ENCODE results near the gene PPOX. TPM values are rescaled to one million over a fixed set of nuclear protein-coding genes. Genes with fewer than 3 reads are reported as not detected.

Gene PPOX
- 26.1 TPM for total RNA-seq

GRCh38 chr1:161165742-161166668, at the start of gene PPOX:
Gene PPOX (plus strand): TSS chr1:161166426. CDS start chr1:161166848, 422 bp downstream.

GRCh38 chr1:161117759-161118581, 48.3 kb upstream of the PPOX start, which contains the start of the genes NIT1 and PFDN2:
Gene NIT1 (plus strand): TSS chr1:161118105. CDS start chr1:161118177, 72 bp downstream.
Gene PFDN2 (minus strand): TSS chr1:161118037. CDS start chr1:161118026, 11 bp downstream.

DNA sequence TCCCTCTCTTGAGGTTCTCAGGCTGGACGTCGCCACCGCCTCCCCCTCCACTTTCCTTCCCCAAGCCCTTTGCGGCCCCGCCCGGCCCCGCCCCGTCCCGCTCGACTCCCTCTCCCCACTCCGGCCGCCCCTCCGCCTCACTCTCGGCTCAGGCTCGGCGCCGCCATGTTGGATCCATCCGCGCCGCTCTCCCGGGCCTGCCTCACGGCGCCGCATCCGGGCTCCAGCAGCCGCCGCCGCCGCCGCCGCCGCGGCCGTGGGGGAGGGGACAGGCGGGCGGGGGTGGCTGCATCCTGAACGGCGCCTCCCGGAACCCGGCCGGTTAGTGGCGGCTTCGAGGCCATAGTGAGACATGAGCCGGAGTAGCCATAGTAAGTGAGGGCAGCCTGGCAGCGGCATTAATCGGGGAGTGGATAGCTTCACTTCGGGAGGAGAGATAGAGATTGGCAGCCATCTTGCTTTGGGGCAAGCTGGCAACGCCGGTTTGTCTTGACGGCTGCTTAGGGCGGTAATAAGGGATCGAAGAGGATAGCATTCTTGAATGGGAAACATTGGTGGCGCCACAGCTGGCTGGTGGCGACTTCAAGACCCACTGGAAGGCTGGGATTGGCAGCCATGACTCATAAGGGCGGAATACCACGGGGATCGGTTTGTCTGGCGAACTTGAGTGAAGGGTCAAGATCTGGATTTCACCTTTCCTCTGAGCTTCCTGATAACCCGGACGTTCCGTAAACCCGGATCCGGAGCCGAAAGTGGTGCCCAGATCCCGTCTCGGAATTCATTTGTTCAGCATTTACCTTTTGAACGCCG, 33.6 kb upstream of the PPOX start, which contains the start of gene DEDD:
Gene DEDD (minus strand): TSS at position 258 of the 810 bp plus-strand sequence. CDS start 8,205 bp downstream, outside the sequence.

GRCh38 chr1:161153682-161154337, 12.4 kb upstream of the PPOX start, which contains the start of gene UFC1:
Gene UFC1 (plus strand): TSS chr1:161153978. CDS start chr1:161153998, 20 bp downstream.

DNA sequence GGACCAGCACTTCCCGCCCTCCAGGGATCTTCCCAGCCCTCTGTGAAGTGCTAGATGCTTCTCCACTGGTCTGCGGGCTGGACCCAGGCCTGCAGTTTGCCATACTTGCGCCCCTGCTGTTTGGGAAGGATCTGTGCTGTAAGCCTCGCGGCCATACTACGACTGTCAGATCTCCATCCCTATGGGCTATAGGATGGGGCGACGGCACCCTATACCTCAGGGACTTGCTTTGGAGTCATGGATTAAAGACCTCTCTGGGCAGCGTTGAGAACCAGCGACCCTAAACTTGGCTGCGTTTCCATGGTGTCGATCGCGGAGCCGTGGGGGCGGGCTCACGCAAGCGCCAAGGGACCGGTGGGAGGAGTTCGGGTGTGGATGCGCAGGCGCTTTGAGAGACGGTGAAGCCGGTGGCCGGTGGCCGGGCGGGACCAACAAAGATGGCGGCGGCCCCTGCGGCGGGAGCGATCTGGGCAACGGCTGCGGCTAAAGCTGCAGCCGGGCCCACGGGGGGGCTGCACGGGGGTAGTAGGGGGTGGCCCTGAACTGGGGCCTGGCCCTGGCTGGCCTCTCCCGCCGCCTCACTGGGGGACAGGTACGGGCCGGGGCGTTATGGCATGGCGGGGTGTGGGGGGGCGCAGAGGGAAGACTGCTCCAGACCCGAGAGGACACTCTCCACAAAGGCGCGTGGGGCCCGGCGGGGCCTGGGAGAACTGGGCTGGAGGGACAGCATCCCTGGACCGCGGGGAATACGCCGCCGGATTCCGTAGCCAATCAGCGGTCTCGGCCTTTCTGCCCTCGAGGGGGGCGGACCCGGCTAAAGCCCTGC, 6.9 kb upstream of the PPOX start, which contains the start of gene USP21:
Gene USP21 (plus strand): TSS at position 414 of the 826 bp plus-strand sequence. CDS start 1,141 bp downstream, outside the sequence.

DNA sequence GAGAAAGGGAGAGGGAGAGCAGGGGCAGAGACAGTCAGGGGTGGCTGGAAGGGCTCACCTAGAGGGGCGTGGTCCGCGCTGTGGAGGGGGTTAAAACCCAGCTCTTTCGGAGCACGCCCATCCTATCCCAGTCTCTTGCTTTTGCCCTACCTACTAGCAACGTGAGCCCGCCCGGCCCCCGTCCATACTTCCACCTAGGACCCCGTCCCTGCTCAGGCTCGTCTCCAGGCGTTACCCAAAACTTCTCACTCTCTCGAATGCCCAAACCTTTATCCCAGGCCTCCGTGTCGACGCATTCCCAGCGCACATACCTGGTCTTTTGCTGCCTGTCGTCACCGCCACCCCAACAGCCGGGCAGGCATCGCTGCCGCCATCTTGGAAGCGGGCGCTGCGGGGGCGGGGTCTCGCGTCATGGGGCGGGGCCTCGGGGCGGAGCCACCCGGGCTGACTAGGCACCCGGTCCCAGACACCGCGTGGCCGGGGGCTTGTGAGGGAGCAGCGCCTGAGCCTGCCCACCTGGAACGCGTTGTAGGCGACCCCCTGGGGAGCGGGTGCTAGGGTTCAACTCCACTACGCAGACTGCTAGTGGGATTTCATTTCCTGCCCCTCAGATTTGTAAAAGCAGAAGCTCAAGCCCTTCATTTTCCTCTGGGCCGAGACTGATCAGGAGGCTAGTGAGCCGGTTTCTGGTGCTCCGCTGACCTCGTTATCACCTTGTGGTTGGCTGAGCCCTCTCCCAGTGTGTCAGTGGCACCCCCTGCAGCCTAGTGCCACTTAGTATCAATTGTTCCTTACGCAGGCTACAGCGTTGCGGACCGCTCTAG, 11.1 kb downstream of the PPOX start, which contains the start of gene B4GALT3:
Gene B4GALT3 (minus strand): TSS at position 396 of the 824 bp plus-strand sequence. CDS start 1,447 bp downstream, outside the sequence.

DNA sequence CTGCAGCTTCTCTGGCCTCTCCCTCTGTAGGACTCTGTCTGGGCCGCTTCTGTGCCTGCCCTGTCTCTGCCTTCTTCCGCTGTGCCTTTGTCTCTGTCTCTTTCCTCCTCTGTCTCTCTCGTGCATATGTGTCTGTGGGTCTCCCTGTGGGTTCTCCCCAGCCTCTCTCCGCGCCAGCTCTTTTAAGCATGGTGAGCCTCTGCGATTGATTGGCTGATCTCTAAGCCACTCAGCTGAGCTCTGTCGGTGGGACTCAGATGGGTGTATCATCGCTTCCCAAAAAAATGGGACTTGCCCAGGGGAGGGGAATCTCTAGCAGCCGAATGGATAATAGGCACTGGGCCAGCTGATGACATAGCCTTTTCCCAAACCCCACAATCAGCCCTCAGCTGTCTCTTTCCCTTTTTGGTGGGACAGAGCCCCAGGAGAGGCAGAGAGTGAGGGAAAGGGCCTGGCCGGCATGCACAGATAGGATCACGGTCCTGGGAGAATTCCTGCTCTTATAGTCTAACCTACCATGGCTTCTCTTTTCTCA, 32.7 kb downstream of the PPOX start, which contains the start of gene ADAMTS4:
Gene ADAMTS4 (minus strand): TSS at position 158 of the 535 bp plus-strand sequence. CDS start 427 bp downstream, outside the sequence.

DNA sequence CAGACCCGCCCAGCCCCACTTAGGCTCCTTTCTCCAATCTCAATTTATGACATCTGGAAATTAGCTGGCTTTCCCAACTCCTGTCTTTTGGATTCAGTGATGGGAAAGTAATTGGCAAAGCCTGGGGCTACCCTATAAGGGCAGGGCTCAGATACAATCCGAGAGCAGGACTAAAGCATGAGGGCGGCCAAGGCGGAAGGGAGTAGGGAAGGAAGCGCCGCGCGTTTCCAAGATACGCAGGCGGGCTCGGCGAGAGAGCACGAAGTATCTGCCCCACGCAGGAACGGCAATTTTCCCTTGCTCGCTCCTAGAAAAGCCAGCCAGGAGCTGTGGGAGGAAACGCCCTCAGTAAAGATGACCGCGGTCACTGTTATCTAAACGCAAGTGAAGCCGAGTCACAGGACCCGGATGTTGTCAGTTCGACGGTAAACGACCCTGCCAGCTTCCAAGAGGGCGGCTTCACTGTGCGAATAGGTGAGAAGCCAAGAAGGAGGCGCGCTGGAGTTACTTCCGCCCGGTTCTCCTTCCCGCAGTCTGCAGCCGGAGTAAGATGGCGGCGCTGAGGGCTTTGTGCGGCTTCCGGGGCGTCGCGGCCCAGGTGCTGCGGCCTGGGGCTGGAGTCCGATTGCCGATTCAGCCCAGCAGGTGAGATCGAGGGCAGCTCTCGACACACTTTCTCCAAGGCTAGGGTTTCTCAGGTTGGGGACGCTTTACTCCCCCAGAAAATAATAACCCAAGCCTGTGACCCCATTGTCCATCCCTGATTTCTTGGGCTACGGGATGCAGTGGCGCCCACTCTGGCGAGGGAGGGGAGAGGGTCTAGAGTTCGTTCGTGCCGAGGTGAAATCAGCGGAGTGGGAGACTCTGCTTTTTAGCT, 35.8 kb downstream of the PPOX start, which contains the start of gene NDUFS2:
Gene NDUFS2 (plus strand): TSS at position 532 of the 877 bp plus-strand sequence. CDS start 19 bp downstream, at position 551.

DNA sequence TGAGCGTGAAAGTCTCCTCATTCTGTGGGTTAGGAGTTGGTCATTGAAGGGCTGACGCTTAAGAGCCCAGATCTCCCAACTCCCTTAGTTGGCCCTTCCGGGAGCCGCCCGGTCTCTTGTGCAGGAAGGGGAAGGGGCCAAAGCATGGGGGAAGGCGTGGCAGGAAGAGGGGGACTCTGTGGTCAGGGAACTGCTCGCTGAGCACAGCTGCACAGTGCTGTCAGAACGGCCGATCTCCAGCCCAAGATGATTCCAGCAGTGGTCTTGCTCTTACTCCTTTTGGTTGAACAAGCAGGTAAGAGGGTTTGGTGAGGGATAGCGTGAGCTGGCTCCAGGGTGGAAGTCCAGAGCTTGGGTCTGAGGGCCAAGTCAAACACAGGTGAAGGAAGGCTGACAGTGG, 48.9 kb downstream of the PPOX start, which contains the start of gene FCER1G:
Gene FCER1G (plus strand): TSS at position 220 of the 400 bp plus-strand sequence. CDS start 27 bp downstream, at position 247.

Small RNA genes within 50 kb of the gene (small RNA-seq; reads per million reads assigned to genes)
- not detected for gene RF01225 (ENCODE audit: low replicate concordance)

Other genes with a start within 250 kb of the PPOX start
- not detected for gene ITLN2, start 211.6 kb upstream of the PPOX start, total RNA-seq
- 96.5 TPM for gene F11R, start 145.3 kb upstream of the PPOX start, total RNA-seq
- gene TSTD1, start 127.5 kb upstream of the PPOX start, total RNA-seq = 56.5 TPM
- 63.2 TPM for gene USF1, start 120.4 kb upstream of the PPOX start, total RNA-seq
- 5.5 TPM for gene ARHGAP30, start 96.5 kb upstream of the PPOX start, total RNA-seq
- 6.3 TPM for gene NECTIN4, start 76.9 kb upstream of the PPOX start, total RNA-seq
- gene KLHDC9, start 68.1 kb upstream of the PPOX start, total RNA-seq = 10.7 TPM
- 16.2 TPM for gene PFDN2, start 48.4 kb upstream of the PPOX start, total RNA-seq
- 43.4 TPM for gene NIT1, start 48.3 kb upstream of the PPOX start, total RNA-seq
- gene DEDD, start 33.8 kb upstream of the PPOX start, total RNA-seq = 22.9 TPM
- 58.5 TPM for gene UFC1, start 12.4 kb upstream of the PPOX start, total RNA-seq
- gene USP21, start 6.9 kb upstream of the PPOX start, total RNA-seq = 27.8 TPM
- gene B4GALT3, start 11.1 kb downstream of the PPOX start, total RNA-seq = 40.8 TPM
- gene ADAMTS4, start 32.6 kb downstream of the PPOX start, total RNA-seq = 1.3 TPM
- 161 TPM for gene NDUFS2, start 35.9 kb downstream of the PPOX start, total RNA-seq
- gene FCER1G, start 48.9 kb downstream of the PPOX start, total RNA-seq = 21.9 TPM
- gene APOA2, start 57.2 kb downstream of the PPOX start, total RNA-seq = 0.70 TPM
- gene TOMM40L, start 59.6 kb downstream of the PPOX start, total RNA-seq = 13.1 TPM
- 0.23 TPM for gene NR1I3, start 71.8 kb downstream of the PPOX start, total RNA-seq
- 1.3 TPM for gene PCP4L1, start 92.3 kb downstream of the PPOX start, total RNA-seq
- 8.2 TPM for gene MPZ, start 143.5 kb downstream of the PPOX start, total RNA-seq
- 104 TPM for gene SDHC, start 148.0 kb downstream of the PPOX start, total RNA-seq
- 0.82 TPM for gene CFAP126, start 201.4 kb downstream of the PPOX start, total RNA-seq

Measured in metanephros (tissue), 2 donors.